CD4-positive, alpha-beta T cell treated with Interleukin-4 for 4 hours (primary cell): ENCODE measurements around the gene CEP68.
"Not testable (repeated sequence)": the region's sequence is repeated elsewhere in the genome, so short reads cannot be mapped to it uniquely, and the experiment has no call there.

Experiments used
- DNase-seq: peaks from one replicate; pipeline ENCODE4 v3.0.0-alpha.2; 2020

Gene CEP68

GRCh38 chr2:65092791-65093190 is 36.6 kb downstream of the CEP68 start:
- no peak for DNase-seq

- DNase-seq = no peak
Measured at GRCh38 chr2:65093211-65093610, 37.0 kb downstream of the CEP68 start.

GRCh38 chr2:65096948-65097347 is 40.7 kb downstream of the CEP68 start:
- DNase-seq = no peak

- DNase-seq = no peak
Measured at GRCh38 chr2:65097844-65098243, 41.6 kb downstream of the CEP68 start.

GRCh38 chr2:65098741-65099140 is 42.5 kb downstream of the CEP68 start:
- no peak for DNase-seq

GRCh38 chr2:65101071-65101470 is 44.9 kb downstream of the CEP68 start:
- DNase-seq = no peak

- no peak for DNase-seq
Measured at GRCh38 chr2:65103013-65103715, 46.9 kb downstream of the CEP68 start.

- no peak for DNase-seq
Measured at GRCh38 chr2:65107530-65107929, 51.3 kb downstream of the CEP68 start.

GRCh38 chr2:65108780-65109179 is 52.6 kb downstream of the CEP68 start:
- DNase-seq = no peak

GRCh38 chr2:65112633-65113032 is 56.4 kb downstream of the CEP68 start:
- no peak for DNase-seq

- DNase-seq = no peak
Measured at GRCh38 chr2:65113229-65113628, 57.0 kb downstream of the CEP68 start.

GRCh38 chr2:65113816-65114215 is 57.6 kb downstream of the CEP68 start:
- no peak for DNase-seq

GRCh38 chr2:65114921-65115320 is 58.7 kb downstream of the CEP68 start:
- DNase-seq = no peak

GRCh38 chr2:65116645-65117044 is 60.4 kb downstream of the CEP68 start:
- DNase-seq = no peak

- DNase-seq = no peak
Measured at GRCh38 chr2:65120990-65121693, 64.9 kb downstream of the CEP68 start.

GRCh38 chr2:65122313-65122712 is 66.1 kb downstream of the CEP68 start:
- no peak for DNase-seq

- DNase-seq = not testable (repeated sequence)
Measured at GRCh38 chr2:65125457-65125856, 69.2 kb downstream of the CEP68 start.

GRCh38 chr2:65128297-65129190 is 72.3 kb downstream of the CEP68 start:
- peak; percentile 27 for DNase-seq

- DNase-seq = no peak
Measured at GRCh38 chr2:65129286-65129825, 73.1 kb downstream of the CEP68 start.

- peak; percentile 99 for DNase-seq
Measured at GRCh38 chr2:65129826-65130663, 73.8 kb downstream of the CEP68 start, which contains the start of gene RAB1A. TSS of gene RAB1A (minus strand) at chr2:65130106. CDS start at chr2:65129915, 191 bp downstream.

- DNase-seq = no peak
Measured at GRCh38 chr2:65130664-65131175, 74.5 kb downstream of the CEP68 start.

GRCh38 chr2:65132930-65133329 is 76.7 kb downstream of the CEP68 start:
- DNase-seq = not testable (repeated sequence)
